Naive thymus-derived CD8-positive, alpha-beta T cell (primary cell): ENCODE data around the gene CROCC2. TPM values are rescaled to one million over a fixed set of nuclear protein-coding genes. Genes with fewer than 3 reads are reported as not detected.

ENCODE experiments used
- ATAC-seq, 2 donors: fragments of 150-1000 bp; cut with Tn5 transposase in 1 of 2; sonication (Bioruptor Pico), chemical (Tn5 transposase) in 1 of 2; 1 replicate in 1 of 2; 2 replicates in 1 of 2; pipeline ENCODE4 v1.10.0; 2021; ENCODE audit warnings: mild to moderate bottlenecking in 2 of 2, moderate library complexity in 2 of 2
- POLR2A ChIA-PET: fragments of 350-600 bp; sonication (Branson Sonifier 250); formaldehyde crosslinking; loops from one replicate; lab custom pipeline; 2021; ENCODE audit warnings: antibody characterized with exemption; lab: Charles Lee
- DNase-seq, 10 donors: peaks; one replicate each; pipeline versions ENCODE4 v3.0.0 to v3.0.0-alpha.2; 2020 to 2022
- H3K27ac Mint-ChIP-seq, 10 donors: one replicate each; pipeline ENCODE4 v1.8.0; 2020 to 2022; ENCODE audit warnings: mild to moderate bottlenecking in 10 of 10, mixed read lengths in 10 of 10, moderate library complexity in 4 of 10, inconsistent platforms in 1 of 10
- H3K27me3 Mint-ChIP-seq, 5 donors: one replicate each; pipeline ENCODE4 v1.8.0; 2021 to 2022; ENCODE audit warnings: mixed read lengths in 5 of 5
- H3K36me3 Mint-ChIP-seq, 3 donors: one replicate each; pipeline ENCODE4 v1.8.0; 2020 to 2022; ENCODE audit warnings: mixed read lengths in 3 of 3, mild to moderate bottlenecking in 2 of 3, inconsistent platforms in 1 of 3
- H3K4me1 Mint-ChIP-seq, 4 donors: one replicate each; pipeline ENCODE4 v1.8.0; 2021 to 2022; ENCODE audit warnings: mixed read lengths in 4 of 4
- H3K4me3 Mint-ChIP-seq, 10 donors: one replicate each; pipeline ENCODE4 v1.8.0; 2020 to 2022; ENCODE audit warnings: mild to moderate bottlenecking in 10 of 10, mixed read lengths in 10 of 10, moderate library complexity in 6 of 10, inconsistent platforms in 1 of 10
- H3K9me3 Mint-ChIP-seq, 9 donors: one replicate each; pipeline ENCODE4 v1.8.0; 2020 to 2022; ENCODE audit warnings: mixed read lengths in 9 of 9, mild to moderate bottlenecking in 3 of 9, inconsistent platforms in 1 of 9, moderate library complexity in 1 of 9
- polyA plus RNA-seq, 3 donors: library from polyadenylated mRNA; unstranded; fragments of 300-500 nt; fragmentation: Illumina TruSeq; gene quantifications; one replicate each; pipeline ENCODE4 v1.2.3, GENCODE V29; 2021
- total RNA-seq, 8 experiments: library from RNA in 2 of 8; stranded (reverse) in 2 of 8; gene quantifications; one replicate each; pipeline ENCODE4 v1.2.3 and lab custom pipeline; 2021 to 2026

CROCC2 gene
- total and polyA plus RNA-seq, 5 experiments from 2014 or later = not detected

DNA sequence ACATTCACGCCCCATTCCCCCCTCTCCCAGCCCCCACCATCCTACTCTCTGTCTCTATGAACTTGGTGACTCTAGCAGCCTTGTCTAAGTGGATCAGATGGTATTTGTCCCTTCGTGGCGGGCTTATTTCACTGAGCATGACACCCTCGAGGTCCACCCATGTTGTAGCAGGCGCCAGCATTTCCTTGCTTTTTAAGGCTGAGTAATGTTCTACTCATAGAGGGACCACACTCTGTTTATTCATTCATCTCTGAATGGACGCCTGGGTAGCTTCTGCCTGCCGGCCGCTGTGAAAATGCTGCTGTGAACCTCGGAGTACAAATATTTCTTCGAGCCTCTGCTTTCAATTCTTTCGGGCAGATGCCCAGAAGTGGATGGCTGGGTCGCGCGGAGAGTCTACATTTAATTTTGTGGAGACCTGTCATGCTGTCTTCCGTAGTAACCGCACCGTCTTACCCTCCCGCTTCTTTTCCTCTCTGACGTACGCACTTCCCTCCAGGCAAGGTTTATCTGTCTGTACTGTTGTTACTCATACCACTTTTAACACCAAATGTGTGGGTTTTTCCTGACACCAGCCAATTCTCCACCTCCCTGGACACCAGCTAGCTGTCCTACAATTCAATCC, 5.6 kb downstream of the CROCC2 start:
- POLR2A ChIA-PET = no interaction called here
- H3K4me3 Mint-ChIP-seq = no peak overlapping the region

DNA sequence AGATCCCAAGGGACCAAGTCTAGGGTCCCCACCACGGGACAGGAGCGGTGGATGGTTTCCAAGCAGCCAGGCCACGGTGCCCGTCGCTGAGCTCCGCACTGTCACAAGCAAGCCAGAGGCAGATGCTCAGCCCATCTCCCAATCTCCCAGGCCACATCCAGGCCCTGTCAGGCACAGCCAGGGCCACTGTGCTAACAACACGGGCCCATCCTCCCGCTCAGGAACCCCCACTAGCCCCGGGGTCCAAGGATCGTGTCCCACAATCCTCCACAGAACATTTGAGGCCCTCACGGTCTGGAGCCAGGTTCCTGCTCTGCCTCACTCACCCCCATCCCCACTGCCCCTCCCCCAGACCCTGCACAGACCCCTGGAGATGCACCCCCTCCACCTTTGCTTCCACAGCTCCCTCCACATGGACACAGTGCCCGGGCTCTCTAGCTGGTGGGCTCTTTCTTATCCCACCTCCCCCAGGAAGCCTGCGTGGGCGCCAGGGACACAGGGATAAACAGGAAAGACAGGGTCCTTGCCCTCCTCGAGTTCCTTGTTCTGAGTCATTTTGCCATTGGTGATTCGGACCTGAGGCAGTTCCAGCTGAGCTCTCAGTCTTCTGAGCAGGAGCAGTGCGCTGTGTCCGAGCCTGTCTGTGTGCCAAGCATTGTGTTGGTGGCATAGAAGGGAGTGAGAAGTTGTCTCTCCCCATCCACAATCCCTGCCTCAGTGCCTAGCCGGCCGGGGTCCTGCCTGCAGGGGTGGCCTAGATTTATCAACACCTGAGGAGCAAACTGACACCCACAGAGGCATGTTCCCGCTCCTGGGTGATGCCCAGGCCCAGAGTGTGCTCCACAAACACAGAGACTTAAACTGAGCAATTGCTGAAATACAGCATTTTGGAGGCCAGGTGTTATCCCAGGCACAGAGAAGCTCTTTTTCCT, 7.0 kb downstream of the CROCC2 start:
- H3K27ac Mint-ChIP-seq = no peak overlapping the region
- POLR2A ChIA-PET = no interaction called here
- H3K4me1 Mint-ChIP-seq = peaks cover 0 to 3% (median 0%) of the 10 kb centered on the region in 4 donors
- H3K4me3 Mint-ChIP-seq = no peak overlapping the region
- DNase-seq (no peak), ATAC-seq (no peak)
- peaks cover 3 to 51% (median 8%) of the 10 kb centered on the region in 5 donors for H3K27me3 Mint-ChIP-seq
- H3K36me3 Mint-ChIP-seq = no peaks in the 10 kb centered on the region
- no peaks in the 10 kb centered on the region for H3K9me3 Mint-ChIP-seq

More for the DNA sequence above, 5.6 kb downstream of the CROCC2 start:
- H3K36me3 Mint-ChIP-seq = no peaks in the 10 kb centered on the region
- no peak for DNase-seq
- H3K27me3 Mint-ChIP-seq = peaks cover 3 to 45% (median 12%) of the 10 kb centered on the region in 5 donors
- H3K4me1 Mint-ChIP-seq = peaks cover 0 to 3% (median 0%) of the 10 kb centered on the region in 4 donors
- ATAC-seq = no peak
- no peaks in the 10 kb centered on the region for H3K9me3 Mint-ChIP-seq
- peak overlapping the region in 1 of 10 donors; percentile 32 for H3K27ac Mint-ChIP-seq

DNA sequence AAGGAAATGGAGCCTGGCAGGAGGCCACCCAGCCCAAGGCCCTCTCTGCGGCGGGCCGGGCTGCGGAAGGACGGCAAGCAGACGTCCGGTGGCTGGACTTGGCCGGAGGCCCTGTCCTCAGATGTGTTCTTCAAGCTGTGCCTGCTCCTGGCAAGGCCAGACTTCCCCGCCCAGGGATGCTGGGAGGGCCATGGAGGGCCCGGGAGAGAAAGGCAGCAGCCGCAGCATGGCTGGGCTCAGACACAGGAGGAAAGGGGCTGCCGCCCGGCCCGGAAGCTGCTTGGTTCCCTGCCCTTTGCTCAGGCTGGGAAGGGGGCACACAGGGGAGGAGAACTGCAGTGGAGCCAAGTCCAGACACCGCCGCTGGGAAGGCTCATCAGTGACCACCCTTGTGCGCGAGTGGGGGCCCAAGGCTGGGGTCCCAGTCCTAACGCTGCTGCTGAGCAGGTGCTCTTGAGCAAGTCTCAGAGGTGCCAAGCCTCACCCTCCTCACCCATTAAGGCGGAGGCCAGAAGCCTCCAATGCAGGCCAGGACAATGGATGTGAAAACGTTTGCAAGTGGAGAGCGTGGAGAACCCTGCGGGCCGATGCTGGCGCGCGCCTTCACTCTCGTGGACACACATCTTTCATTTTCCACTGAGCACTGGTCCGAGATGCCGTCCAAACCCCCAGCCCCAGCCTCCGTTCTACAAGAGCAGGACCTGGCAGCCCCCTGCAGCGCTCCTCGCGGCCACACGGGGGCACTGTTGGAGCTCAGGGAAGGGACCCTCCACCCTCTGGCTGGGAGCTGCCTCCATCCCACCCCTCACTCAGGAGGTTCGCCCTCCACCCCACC, 7.9 kb downstream of the CROCC2 start:
- no peaks in the 10 kb centered on the region for H3K9me3 Mint-ChIP-seq
- H3K27ac Mint-ChIP-seq = no peak overlapping the region
- POLR2A ChIA-PET = interaction anchor here (0.7 to 1.5 kb wide), 4 partner anchors 23 to 236 kb away, joined by 3 to 6 read pairs (median 3); partner anchors contain the start of gene PPP1R7
- peaks cover 0 to 3% (median 0%) of the 10 kb centered on the region in 4 donors for H3K4me1 Mint-ChIP-seq
- ATAC-seq (peak; percentile 70 to 78), DNase-seq (peak; percentile 42 to 82 (median 63))
- H3K4me3 Mint-ChIP-seq = no peak overlapping the region
- H3K27me3 Mint-ChIP-seq = peaks cover 3 to 51% (median 8%) of the 10 kb centered on the region in 5 donors
- no peaks in the 10 kb centered on the region for H3K36me3 Mint-ChIP-seq

DNA sequence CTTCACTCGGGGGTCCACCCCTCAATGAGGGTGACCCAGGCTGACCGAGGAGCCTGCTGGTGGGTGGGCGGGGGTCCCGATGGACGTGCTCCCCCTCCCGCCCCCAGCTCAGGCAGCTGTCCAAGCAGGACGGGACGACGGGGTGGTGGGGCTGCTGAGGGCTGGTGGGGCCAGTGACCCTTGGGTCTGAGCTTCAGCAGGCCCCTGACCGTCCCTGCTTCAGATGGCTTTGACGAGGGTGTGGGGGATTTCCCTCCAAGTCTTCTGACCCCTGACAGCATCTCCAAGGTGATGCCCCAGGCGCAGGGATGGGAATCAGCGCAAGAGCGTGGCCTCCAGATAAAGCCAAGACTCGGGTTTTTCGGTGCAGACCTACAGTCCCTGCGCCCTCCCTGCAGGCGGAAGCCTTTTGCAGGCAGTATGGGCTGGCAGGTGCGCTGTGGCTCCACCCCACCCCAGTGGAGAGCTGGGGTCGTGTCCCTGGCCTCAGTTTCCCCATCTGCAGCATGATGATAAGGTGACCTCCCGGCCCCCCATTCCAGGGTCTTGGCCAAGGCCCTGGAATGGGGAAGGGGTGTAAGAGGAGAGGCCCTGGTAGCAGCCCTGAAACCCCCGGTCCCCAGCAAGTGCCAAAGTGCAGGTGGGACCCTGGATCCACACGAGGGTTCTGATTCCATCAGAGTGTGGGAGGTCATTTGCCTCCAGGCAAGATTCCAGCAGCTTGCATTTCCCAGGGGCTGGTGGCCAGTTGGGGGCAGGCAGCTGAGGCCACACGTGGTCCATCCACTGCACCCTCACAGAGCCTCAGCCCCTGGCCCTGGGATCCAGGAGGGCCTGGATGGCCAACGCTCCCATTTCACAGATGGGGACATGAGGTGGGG, 8.7 kb downstream of the CROCC2 start:
- POLR2A ChIA-PET = interaction anchor here (0.7 to 1.5 kb wide), 4 partner anchors 24 to 235 kb away, joined by 3 to 6 read pairs (median 3); partner anchors contain the start of gene PPP1R7
- Mint-ChIP-seq H3K4me3 (no peak overlapping the region), H3K27ac (peak overlapping the region in 1 of 10 donors; percentile 33), H3K27me3 (peaks cover 3 to 44% (median 8%) of the 10 kb centered on the region in 5 donors), H3K9me3 (no peaks in the 10 kb centered on the region), H3K4me1 (peaks cover 0 to 3% (median 0%) of the 10 kb centered on the region in 4 donors), H3K36me3 (no peaks in the 10 kb centered on the region)
- ATAC-seq (no peak), DNase-seq (peak in 2 of 10 donors; percentile 13 to 55)

DNA sequence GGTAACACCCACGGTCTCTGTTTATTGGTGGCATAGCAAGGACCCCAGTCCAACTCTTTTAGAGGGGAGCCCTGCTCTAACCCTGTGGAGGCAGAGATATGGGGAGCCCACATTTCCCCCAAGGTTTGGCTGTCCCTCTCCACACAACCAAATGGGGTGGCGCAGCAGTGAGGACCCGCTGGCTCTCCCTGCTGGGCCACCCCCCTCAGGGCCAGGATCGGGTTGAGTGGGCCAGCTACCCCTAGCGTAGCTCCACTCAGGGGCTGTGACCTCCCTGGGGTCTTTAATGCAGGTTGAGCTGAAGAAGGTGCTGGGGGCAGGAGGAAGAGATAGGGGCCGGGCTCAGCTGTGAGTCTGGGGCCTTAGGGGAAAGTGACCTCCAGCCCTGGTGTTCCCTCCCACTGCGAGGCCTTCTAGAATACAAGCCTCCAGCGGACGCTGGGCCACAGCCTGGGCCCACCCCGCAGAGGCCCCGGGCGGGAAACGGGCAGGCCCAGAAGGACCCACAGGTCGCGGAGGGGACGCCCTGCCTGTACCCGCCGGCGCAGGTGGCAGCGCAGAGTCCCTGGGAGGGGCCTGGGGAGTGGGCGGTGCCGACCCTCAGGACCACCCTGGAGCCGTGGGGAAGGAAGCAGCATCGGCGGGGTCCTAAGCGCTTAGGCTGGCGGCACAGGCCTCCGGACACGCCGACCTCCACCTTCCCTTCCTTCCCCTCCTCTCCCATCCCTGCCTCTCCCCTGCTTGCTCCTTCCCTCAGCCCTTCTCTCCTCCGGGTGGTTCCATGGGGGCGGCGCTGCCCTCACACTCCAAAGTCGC, 9.6 kb downstream of the CROCC2 start:
- DNase-seq = peak in 3 of 10 donors; percentile 4 to 60 (median 5)
- Mint-ChIP-seq H3K36me3 (no peaks in the 10 kb centered on the region), H3K4me3 (peak overlapping the region in 1 of 10 donors; percentile 55), H3K27me3 (peaks cover 2 to 37% (median 8%) of the 10 kb centered on the region in 5 donors), H3K27ac (no peak overlapping the region), H3K9me3 (no peaks in the 10 kb centered on the region), H3K4me1 (peaks cover 0 to 3% (median 0%) of the 10 kb centered on the region in 4 donors)
- ATAC-seq = peak in 1 of 2 donors; percentile 33
- POLR2A ChIA-PET = no interaction called here

DNA sequence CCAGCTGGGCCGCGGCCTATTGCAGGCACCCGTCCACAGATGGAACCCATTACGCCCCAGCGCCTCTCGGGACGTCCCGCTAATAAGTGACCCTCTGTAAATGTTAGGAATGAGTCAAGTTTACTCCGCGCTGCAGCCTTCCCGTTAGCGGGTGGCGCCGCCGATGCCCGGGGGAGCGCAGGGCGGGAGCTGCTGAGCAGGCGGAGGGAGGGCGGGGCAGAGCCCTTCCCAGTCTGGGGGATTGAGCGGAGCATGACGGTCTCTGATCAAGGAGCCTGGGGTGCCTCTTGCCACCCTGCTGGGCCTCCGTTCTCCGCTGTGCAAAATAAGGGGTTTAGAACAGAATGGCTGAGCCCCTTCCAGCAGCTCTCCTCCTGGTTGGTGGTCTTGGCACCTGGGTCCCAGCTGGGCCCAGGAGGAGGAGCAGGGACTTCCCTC, 10.5 kb downstream of the CROCC2 start:
- H3K4me1 Mint-ChIP-seq = peaks cover 0 to 3% (median 0%) of the 10 kb centered on the region in 4 donors
- H3K27ac Mint-ChIP-seq = no peak overlapping the region
- H3K4me3 Mint-ChIP-seq = no peak overlapping the region
- POLR2A ChIA-PET = no interaction called here
- ATAC-seq = no peak
- DNase-seq = peak in 2 of 10 donors; percentile 3 to 48
- H3K9me3 Mint-ChIP-seq = no peaks in the 10 kb centered on the region
- peaks cover 2 to 36% (median 8%) of the 10 kb centered on the region in 5 donors for H3K27me3 Mint-ChIP-seq
- no peaks in the 10 kb centered on the region for H3K36me3 Mint-ChIP-seq

DNA sequence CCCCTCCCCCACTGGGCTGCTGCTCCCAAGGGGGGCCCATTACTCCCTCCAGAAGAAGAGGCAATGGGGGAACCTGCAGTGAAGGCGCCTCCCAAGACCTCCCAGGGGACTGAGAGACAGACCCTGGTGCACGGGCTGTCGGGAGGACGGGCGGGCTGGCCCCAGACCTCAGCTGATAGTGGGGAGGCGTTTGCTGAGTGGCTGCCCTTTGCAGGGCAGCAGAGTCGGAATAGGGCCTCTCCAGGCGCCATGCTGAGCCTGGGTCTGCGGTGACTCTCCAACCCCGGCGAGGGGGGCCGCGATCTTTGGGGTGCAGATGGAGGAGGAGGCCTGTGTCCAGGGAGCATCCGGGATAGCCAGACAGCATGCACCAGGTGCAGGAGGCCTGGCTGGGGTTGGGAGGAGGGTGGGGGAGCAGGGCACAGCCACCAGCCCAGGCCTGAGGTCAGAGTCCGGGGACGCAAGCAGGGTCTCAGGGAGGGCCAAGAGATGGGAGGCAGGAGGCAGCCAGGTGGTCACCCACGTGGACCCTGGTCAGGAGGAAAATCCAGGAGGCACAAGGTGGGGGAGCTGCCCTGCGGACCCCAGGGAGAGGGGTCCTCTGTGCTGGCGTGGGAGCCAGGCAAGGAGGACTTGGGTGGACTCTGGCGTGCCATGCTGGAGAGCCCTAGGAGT, 11.0 kb downstream of the CROCC2 start:
- H3K27me3 Mint-ChIP-seq = peaks cover 2 to 30% (median 5%) of the 10 kb centered on the region in 5 donors
- no peak overlapping the region for H3K4me3 Mint-ChIP-seq
- H3K9me3 Mint-ChIP-seq = no peaks in the 10 kb centered on the region
- H3K4me1 Mint-ChIP-seq = peaks cover 0 to 3% (median 0%) of the 10 kb centered on the region in 4 donors
- ATAC-seq (no peak), DNase-seq (peak in 2 of 10 donors; percentile 6 to 34)
- POLR2A ChIA-PET = no interaction called here
- H3K27ac Mint-ChIP-seq = no peak overlapping the region
- H3K36me3 Mint-ChIP-seq = no peaks in the 10 kb centered on the region

DNA sequence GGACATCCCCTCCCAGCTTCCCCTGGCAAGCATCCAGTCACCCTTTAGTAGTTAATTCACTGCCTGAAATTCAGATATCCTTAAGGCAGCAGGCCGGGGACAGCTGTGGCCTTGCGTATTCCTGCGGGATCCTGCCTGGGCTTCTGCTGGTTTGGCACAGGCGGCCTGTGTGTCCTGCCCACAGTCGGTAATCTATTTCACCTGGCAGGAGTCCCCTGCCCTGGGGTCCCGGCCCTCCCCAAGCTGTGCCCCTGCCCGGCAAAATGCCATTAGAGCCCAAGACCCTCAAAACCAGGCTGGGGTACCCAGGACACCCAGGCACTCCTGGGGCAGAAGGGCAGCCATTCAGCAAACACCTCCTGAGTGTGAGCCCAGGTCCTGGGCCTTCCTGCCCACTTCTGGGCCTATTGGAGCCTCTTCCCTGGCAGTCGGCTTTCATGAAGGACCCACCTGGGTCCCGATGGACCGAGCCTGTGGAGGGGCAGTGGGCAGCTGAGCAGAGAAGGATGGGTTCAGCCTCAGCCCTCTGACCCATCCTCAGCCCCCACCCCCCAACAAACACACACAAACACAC, 11.6 kb downstream of the CROCC2 start:
- POLR2A ChIA-PET = no interaction called here
- DNase-seq = peak in 2 of 10 donors; percentile 1 to 43
- peaks cover 0 to 3% (median 0%) of the 10 kb centered on the region in 4 donors for H3K4me1 Mint-ChIP-seq

DNA sequence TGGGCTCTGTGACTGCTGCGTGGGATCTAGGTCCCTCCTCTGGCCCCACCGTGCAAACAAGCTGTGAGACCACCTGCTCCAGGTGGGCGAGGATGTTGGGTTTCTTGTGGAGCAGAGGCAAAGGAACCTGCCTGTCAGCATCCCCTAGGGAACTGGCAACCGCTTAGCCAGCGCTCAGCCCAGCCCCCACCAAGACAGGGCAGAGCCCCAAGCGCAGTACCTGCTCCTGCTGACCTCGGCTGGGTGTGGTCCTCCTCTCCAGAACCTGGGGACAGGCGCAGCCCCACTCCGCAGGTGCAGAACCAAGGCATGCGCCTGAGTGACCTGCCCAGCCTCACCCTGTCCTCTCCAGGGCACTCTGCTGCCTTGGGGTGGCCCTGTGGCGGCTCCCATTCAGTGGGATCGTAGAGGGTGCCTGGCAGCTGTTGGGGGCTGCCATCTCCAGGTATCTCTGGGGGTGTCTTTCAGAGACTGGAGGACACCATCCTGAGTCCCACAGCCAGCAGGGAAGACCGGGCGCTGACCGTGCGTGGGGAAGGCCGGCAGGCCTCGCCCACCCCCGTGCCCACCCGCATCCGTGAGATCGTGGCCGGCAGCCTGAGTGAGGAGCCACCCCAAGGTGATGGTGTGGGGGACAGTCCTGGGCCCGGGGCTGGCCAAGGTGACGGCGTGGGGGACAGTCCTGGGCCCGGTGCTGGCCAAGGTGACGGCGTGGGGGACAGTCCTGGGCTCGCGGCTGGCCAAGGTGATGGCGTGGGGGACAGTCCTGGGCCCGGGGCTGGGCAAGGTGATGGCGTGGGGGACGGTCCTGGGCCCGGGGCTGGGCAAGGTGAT, 12.3 kb downstream of the CROCC2 start:
- Mint-ChIP-seq H3K36me3 (no peaks in the 10 kb centered on the region), H3K9me3 (no peaks in the 10 kb centered on the region), H3K27me3 (peaks cover 0 to 21% (median 0%) of the 10 kb centered on the region in 5 donors), H3K27ac (no peak overlapping the region), H3K4me1 (peaks cover 0 to 3% (median 0%) of the 10 kb centered on the region in 4 donors), H3K4me3 (no peak overlapping the region)
- DNase-seq (peak in 3 of 10 donors; percentile 3 to 58 (median 7)), ATAC-seq (no peak)
- POLR2A ChIA-PET = no interaction called here

More for the DNA sequence above, 11.6 kb downstream of the CROCC2 start:
- no peaks in the 10 kb centered on the region for H3K9me3 Mint-ChIP-seq
- no peak for ATAC-seq
- no peak overlapping the region for H3K4me3 Mint-ChIP-seq
- no peaks in the 10 kb centered on the region for H3K36me3 Mint-ChIP-seq
- no peak overlapping the region for H3K27ac Mint-ChIP-seq
- H3K27me3 Mint-ChIP-seq = peaks cover 0 to 25% (median 4%) of the 10 kb centered on the region in 5 donors
